ENCODE results near the gene SPATC1L. TPM values are rescaled to one million over a fixed set of nuclear protein-coding genes. Genes with fewer than 3 reads are reported as not detected.

Gene SPATC1L
- total and polyA plus RNA-seq, 2 donors (not counting 1 experiment from before 2014, with no cell fraction given), result 11.4 to 15.4 TPM

DNA sequence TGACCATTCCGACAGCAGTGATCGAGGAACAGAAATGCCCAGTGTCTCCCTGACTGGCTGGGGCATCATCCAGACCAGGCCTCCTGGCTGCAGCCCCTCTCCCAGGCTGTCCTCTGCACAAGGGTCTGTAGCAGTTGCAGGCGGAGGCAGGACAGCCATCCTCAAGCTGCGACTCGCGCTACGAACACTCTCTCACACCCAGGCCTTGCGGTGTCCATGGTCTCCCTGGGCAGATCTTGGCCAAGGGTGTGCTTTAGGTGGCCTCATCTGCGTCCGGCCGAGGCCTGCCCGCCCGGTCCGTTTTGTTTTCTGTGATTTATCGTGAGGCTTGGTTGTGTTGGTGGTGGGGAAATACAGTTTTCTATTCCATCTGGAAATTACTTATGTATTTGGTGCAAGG, 44.6 kb downstream of the SPATC1L start:
- H3K27ac ChIP-seq (ENCODE audit: low read length in 2 of 2), result no peak overlapping the region
- no peak overlapping the region for H2AFZ ChIP-seq (ENCODE audit: insufficient read depth, low read depth, low read length, poor library complexity, severe bottlenecking)
- no peak for ATAC-seq (ENCODE audit: low read depth)
- Mint-ChIP-seq H3K27ac (no peak overlapping the region), H3K27me3 (peaks cover 3% of the 10 kb centered on the region), H3K4me3 (no peak overlapping the region), H3K9me3 (ENCODE audit: insufficient read depth) (no peaks in the 10 kb centered on the region), H3K4me1 (peaks cover 7% of the 10 kb centered on the region)
- TF ChIP-seq EZH2 (IDR thresholded peaks at IDR 0.05; ENCODE audit: borderline replicate concordance, insufficient read depth, low read depth, low read length, poor library complexity, severe bottlenecking), result no peak
- no peak for TF ChIP-seq CTCF (IDR thresholded peaks at IDR 0.05)
- H3K4me3 ChIP-seq (ENCODE audit: control extremely low read depth in 1 of 5, extremely low read depth in 1 of 5, insufficient read depth in 1 of 5, low read depth in 2 of 5, low read length in 4 of 5), result no peak overlapping the region
- H4K20me1 ChIP-seq (ENCODE audit: control insufficient read depth, insufficient read depth, low read length, poor library complexity, severe bottlenecking), result no peaks in the 10 kb centered on the region
- no peak overlapping the region for H3K9ac ChIP-seq (ENCODE audit: low read length)
- no peaks in the 10 kb centered on the region for H3K27me3 ChIP-seq (replicated peaks in 1 of 4; ENCODE audit: control extremely low read depth in 1 of 4, control insufficient read depth in 3 of 4, insufficient read depth in 4 of 4, low read length in 3 of 4)
- ChIA-PET CTCF (no interaction called here), POLR2A (no interaction called here)
- no peak for DNase-seq
- no peak overlapping the region for H3K4me2 ChIP-seq (replicated peaks; ENCODE audit: low read depth, low read length, poor library complexity, severe bottlenecking)
- H3K4me1 ChIP-seq (ENCODE audit: control insufficient read depth in 2 of 2, insufficient read depth in 2 of 2, low read length in 2 of 2), result peaks cover 0 to 5% of the 10 kb centered on the region in 2 donors
- H3K79me2 ChIP-seq (ENCODE audit: control insufficient read depth, insufficient read depth, low read length), result no peaks in the 10 kb centered on the region
- intact Hi-C loops (cut with micrococcal nuclease), result no loop called here
- WGBS (ENCODE audit: insufficient coverage), result 94% methylated on average over 8 of the region's 15 CpGs
- H3K36me3 ChIP-seq (replicated peaks in 1 of 2; ENCODE audit: control extremely low read depth in 1 of 2, control insufficient read depth in 1 of 2, extremely low read depth in 1 of 2, insufficient read depth in 2 of 2, low read length in 1 of 2), result no peaks in the 10 kb centered on the region
- peaks cover 0 to 9% (median 0%) of the 10 kb centered on the region in 3 donors for H3K9me3 ChIP-seq (ENCODE audit: control extremely low read depth in 1 of 3, control insufficient read depth in 2 of 3, insufficient read depth in 1 of 3, low read length in 2 of 3)

GRCh38 chr21:46138383-46138970, 45.8 kb downstream of the SPATC1L start:
- H3K4me2 ChIP-seq (replicated peaks; ENCODE audit: low read depth, low read length, poor library complexity, severe bottlenecking), result no peak overlapping the region
- no peak for DNase-seq
- H3K4me3 ChIP-seq (ENCODE audit: control extremely low read depth in 1 of 5, extremely low read depth in 1 of 5, insufficient read depth in 1 of 5, low read depth in 2 of 5, low read length in 4 of 5), result no peak overlapping the region
- no peaks in the 10 kb centered on the region for H3K36me3 ChIP-seq (replicated peaks in 1 of 2; ENCODE audit: control extremely low read depth in 1 of 2, control insufficient read depth in 1 of 2, extremely low read depth in 1 of 2, insufficient read depth in 2 of 2, low read length in 1 of 2)
- WGBS (ENCODE audit: insufficient coverage), result 75% methylated on average over 28 of the region's 28 CpGs
- no peak for ATAC-seq (ENCODE audit: low read depth)
- H3K79me2 ChIP-seq (ENCODE audit: control insufficient read depth, insufficient read depth, low read length), result no peaks in the 10 kb centered on the region
- no peak overlapping the region for H3K9ac ChIP-seq (ENCODE audit: low read length)
- no peak overlapping the region for H3K27ac Mint-ChIP-seq
- H3K9me3 Mint-ChIP-seq (ENCODE audit: insufficient read depth), result no peaks in the 10 kb centered on the region
- H3K27me3 ChIP-seq (replicated peaks in 1 of 4; ENCODE audit: control extremely low read depth in 1 of 4, control insufficient read depth in 3 of 4, insufficient read depth in 4 of 4, low read length in 3 of 4), result no peaks in the 10 kb centered on the region
- CTCF ChIA-PET, result no interaction called here
- TF ChIP-seq EZH2 (IDR thresholded peaks at IDR 0.05; ENCODE audit: borderline replicate concordance, insufficient read depth, low read depth, low read length, poor library complexity, severe bottlenecking), result no peak
- TF ChIP-seq CTCF (IDR thresholded peaks at IDR 0.05), result no peak
- POLR2A ChIA-PET, result no interaction called here
- H3K27ac ChIP-seq (ENCODE audit: low read length in 2 of 2), result no peak overlapping the region
- no peaks in the 10 kb centered on the region for H4K20me1 ChIP-seq (ENCODE audit: control insufficient read depth, insufficient read depth, low read length, poor library complexity, severe bottlenecking)
- H3K4me3 Mint-ChIP-seq, result no peak overlapping the region
- no peaks in the 10 kb centered on the region for H3K4me1 ChIP-seq (ENCODE audit: control insufficient read depth in 2 of 2, insufficient read depth in 2 of 2, low read length in 2 of 2)
- H3K27me3 Mint-ChIP-seq, result peaks cover 3% of the 10 kb centered on the region
- H2AFZ ChIP-seq (ENCODE audit: insufficient read depth, low read depth, low read length, poor library complexity, severe bottlenecking), result no peak overlapping the region
- H3K9me3 ChIP-seq (ENCODE audit: control extremely low read depth in 1 of 3, control insufficient read depth in 2 of 3, insufficient read depth in 1 of 3, low read length in 2 of 3), result peaks cover 0 to 9% (median 0%) of the 10 kb centered on the region in 3 donors
- intact Hi-C loops (cut with micrococcal nuclease), result no loop called here
- peaks cover 1% of the 10 kb centered on the region for H3K4me1 Mint-ChIP-seq

All from B cell (primary cell).